NB4 (cell line): ENCODE data around the gene ANO7.
A peak's percentile ranks its signal among the peaks of the same experiment; 100 is the strongest.

ENCODE experiments used
- DNase-seq: peaks from one replicate; pipeline ENCODE4 v3.0.0; 2010; ENCODE audit warnings: low read depth
- H3K4me3 ChIP-seq: one replicate; pipeline ENCODE4 v1.5.1; 2011; ENCODE audit warnings: mild to moderate bottlenecking, low read depth, low read length, moderate library complexity
- CTCF ChIP-seq: IDR thresholded peaks from one replicate; pipeline ENCODE4 v1.5.1; 2012; ENCODE audit warnings: low read depth, low read length
- MAX ChIP-seq: IDR thresholded peaks from 2 replicates; pipeline ENCODE4 v1.6.1; 2011; ENCODE audit warnings: low read depth, low read length
- MYC ChIP-seq: IDR thresholded peaks from 2 replicates; pipeline ENCODE4 v1.6.1; 2011; ENCODE audit warnings: low read depth, low read length
- POLR2A ChIP-seq: IDR thresholded peaks from 2 replicates; pipeline ENCODE4 v1.6.1; 2011; ENCODE audit warnings: mild to moderate bottlenecking; ENCODE audit not compliant: insufficient read length; ENCODE audit errors: extremely low read depth

The ANO7 gene

GRCh38 chr2:241272303-241273209 is 84.1 kb downstream of the ANO7 start:
- peak overlapping the region; percentile 65 for H3K4me3 ChIP-seq
- DNase-seq, result peak; percentile 61
- TF ChIP-seq CTCF (no peak), MAX (no peak), MYC (no peak), POLR2A (peak; percentile 23)

- peak; percentile 24 for DNase-seq
- peak overlapping the region; percentile 52 for H3K4me3 ChIP-seq
- no peak for TF ChIP-seq POLR2A
- no peak for TF ChIP-seq MAX
- TF ChIP-seq MYC, result no peak
- no peak for TF ChIP-seq CTCF
Measured at GRCh38 chr2:241273210-241274020, 84.9 kb downstream of the ANO7 start.

- no peak overlapping the region for H3K4me3 ChIP-seq
- TF ChIP-seq MAX (no peak), MYC (no peak), POLR2A (no peak), CTCF (no peak)
- DNase-seq, result no peak
Measured at GRCh38 chr2:241274127-241274526, 85.7 kb downstream of the ANO7 start.
